GM18873 (cell line): Measurements from ENCODE around the gene C9orf78.

Source experiments
- ATAC-seq: cut with Tn5 transposase; IDR thresholded peaks from one replicate; pipeline ENCODE4 v1.9.1; 2021; ENCODE audit warnings: mild to moderate bottlenecking, moderate library complexity, moderate number of reproducible peaks; ENCODE audit not compliant: unreplicated experiment, low FRiP score

C9orf78 gene

GRCh38 chr9:129835128-129835859, at the start of gene C9orf78, which contains the start of gene USP20:
TSS of gene C9orf78 (minus strand) at chr9:129835275. CDS start at chr9:129835221, 54 bp downstream.
TSS of gene USP20 (plus strand) at chr9:129835458. CDS start at chr9:129852556, 17,098 bp downstream.
- ATAC-seq, result peak; percentile 61

- no peak for ATAC-seq
Observed at GRCh38 chr9:129884220-129885017, 49.3 kb upstream of the C9orf78 start.

GRCh38 chr9:129881547-129882324, 46.7 kb upstream of the C9orf78 start:
- no peak for ATAC-seq

- ATAC-seq, result no peak
Observed at GRCh38 chr9:129880654-129881546, 45.8 kb upstream of the C9orf78 start.

- no peak for ATAC-seq
Observed at GRCh38 chr9:129879991-129880653, 45.0 kb upstream of the C9orf78 start.

GRCh38 chr9:129879103-129879699, 44.1 kb upstream of the C9orf78 start:
- no peak for ATAC-seq

GRCh38 chr9:129878291-129878690, 43.2 kb upstream of the C9orf78 start:
- ATAC-seq, result no peak

- no peak for ATAC-seq
Observed at GRCh38 chr9:129876815-129877214, 41.7 kb upstream of the C9orf78 start.

GRCh38 chr9:129875687-129876395, 40.8 kb upstream of the C9orf78 start:
- no peak for ATAC-seq

- ATAC-seq, result no peak
Observed at GRCh38 chr9:129875181-129875611, 40.1 kb upstream of the C9orf78 start.

- ATAC-seq, result no peak
Observed at GRCh38 chr9:129874261-129875101, 39.4 kb upstream of the C9orf78 start.

GRCh38 chr9:129873563-129874190, 38.6 kb upstream of the C9orf78 start:
- ATAC-seq, result no peak

GRCh38 chr9:129871046-129871445, 36.0 kb upstream of the C9orf78 start:
- no peak for ATAC-seq

- ATAC-seq, result no peak
Observed at GRCh38 chr9:129869585-129870501, 34.8 kb upstream of the C9orf78 start.

- ATAC-seq, result no peak
Observed at GRCh38 chr9:129868872-129869486, 33.9 kb upstream of the C9orf78 start.
